AG04449 (cell line): ENCODE data around the gene POMGNT2.

Experiments
- CTCF ChIA-PET: fragments of 350-600 bp; formaldehyde crosslinking; extraction: SDS; loops from one replicate; lab custom pipeline; 2021; ENCODE audit warnings: antibody characterized with exemption; lab: Yijun Ruan, JAX
- POLR2A ChIA-PET: fragments of 400-600, 350-600 bp; formaldehyde crosslinking; extraction: SDS; loops from one replicate; lab custom pipeline; 2020; ENCODE audit warnings: antibody characterized with exemption, inconsistent platforms; lab: Yijun Ruan, JAX
- DNase-seq: peaks from one replicate; pipeline ENCODE4 v3.0.0-alpha.2; 2010; ENCODE audit warnings: low read depth, low spot score
- H3K4me3 ChIP-seq: 2 replicates; pipeline ENCODE4 v1.5.1; 2011; ENCODE audit warnings: low read depth, mild to moderate bottlenecking, control low read depth, low read length
- TF ChIP-seq, protein P1 (sequence below): IDR thresholded peaks from one replicate; pipeline ENCODE4 v1.5.1; 2011; ENCODE audit warnings: mild to moderate bottlenecking, moderate library complexity, low read length, control low read depth, inconsistent platforms; ENCODE audit not compliant: insufficient read depth; ENCODE audit errors: missing control alignments

The POMGNT2 gene

GRCh38 chr3:43106293-43106628, 382 bp upstream of the POMGNT2 start:
- no peak for DNase-seq
- H3K4me3 ChIP-seq: peak overlapping the region; percentile 75
- CTCF ChIA-PET: interaction anchor here (1.2 kb wide), 1 partner anchor 146 kb away, joined by 3 read pairs; no protein-coding TSS in a partner anchor
- TF ChIP-seq, protein P1, sequence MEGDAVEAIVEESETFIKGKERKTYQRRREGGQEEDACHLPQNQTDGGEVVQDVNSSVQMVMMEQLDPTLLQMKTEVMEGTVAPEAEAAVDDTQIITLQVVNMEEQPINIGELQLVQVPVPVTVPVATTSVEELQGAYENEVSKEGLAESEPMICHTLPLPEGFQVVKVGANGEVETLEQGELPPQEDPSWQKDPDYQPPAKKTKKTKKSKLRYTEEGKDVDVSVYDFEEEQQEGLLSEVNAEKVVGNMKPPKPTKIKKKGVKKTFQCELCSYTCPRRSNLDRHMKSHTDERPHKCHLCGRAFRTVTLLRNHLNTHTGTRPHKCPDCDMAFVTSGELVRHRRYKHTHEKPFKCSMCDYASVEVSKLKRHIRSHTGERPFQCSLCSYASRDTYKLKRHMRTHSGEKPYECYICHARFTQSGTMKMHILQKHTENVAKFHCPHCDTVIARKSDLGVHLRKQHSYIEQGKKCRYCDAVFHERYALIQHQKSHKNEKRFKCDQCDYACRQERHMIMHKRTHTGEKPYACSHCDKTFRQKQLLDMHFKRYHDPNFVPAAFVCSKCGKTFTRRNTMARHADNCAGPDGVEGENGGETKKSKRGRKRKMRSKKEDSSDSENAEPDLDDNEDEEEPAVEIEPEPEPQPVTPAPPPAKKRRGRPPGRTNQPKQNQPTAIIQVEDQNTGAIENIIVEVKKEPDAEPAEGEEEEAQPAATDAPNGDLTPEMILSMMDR: no peak
- POLR2A ChIA-PET: no interaction called here

GRCh38 chr3:43104660-43105595, 951 bp downstream of the POMGNT2 start:
- H3K4me3 ChIP-seq: peak overlapping the region; percentile 75
- DNase-seq: no peak
- CTCF ChIA-PET: interaction anchor here (0.7 to 1.2 kb wide), 3 partner anchors 51 to 145 kb away, joined by 3 read pairs; no protein-coding TSS in a partner anchor
- POLR2A ChIA-PET: no interaction called here
- TF ChIP-seq, protein P1: no peak

- TF ChIP-seq, protein P1: no peak
- POLR2A ChIA-PET: no interaction called here
- no peak for DNase-seq
- CTCF ChIA-PET: no interaction called here
- H3K4me3 ChIP-seq: no peak overlapping the region
Measured at GRCh38 chr3:43104039-43104438, 1.8 kb downstream of the POMGNT2 start.

- TF ChIP-seq, protein P1: no peak
- CTCF ChIA-PET: interaction anchor here (0.7 kb wide), 1 partner anchor 140 kb away, joined by 3 read pairs; no protein-coding TSS in a partner anchor
Measured at GRCh38 chr3:43102773-43103480, 3.0 kb downstream of the POMGNT2 start.

DNA sequence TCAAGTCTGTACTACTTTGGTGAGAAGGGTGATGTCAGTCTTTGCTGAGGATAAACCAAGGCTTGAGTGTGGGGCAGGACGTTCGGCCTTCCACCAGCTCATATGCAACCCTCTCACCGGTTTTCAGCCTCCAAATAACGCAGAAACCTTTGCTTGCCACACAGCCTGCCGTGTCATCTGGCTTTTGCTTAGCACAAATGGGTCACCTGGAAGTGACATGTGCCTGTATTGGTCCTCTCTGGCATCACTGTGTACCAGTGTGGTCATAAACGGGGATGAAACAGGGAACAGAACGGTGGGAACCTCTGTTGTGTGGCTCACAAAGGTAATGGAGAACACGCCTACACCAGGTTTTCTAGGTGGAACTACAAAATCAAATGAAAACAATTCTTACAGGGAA, 7.1 kb downstream of the POMGNT2 start:
- TF ChIP-seq, protein P1: no peak
- ChIA-PET CTCF (interaction anchor here (1.2 kb wide), 1 partner anchor 137 kb away, joined by 5 read pairs; no protein-coding TSS in a partner anchor), POLR2A (no interaction called here)
- no peak for DNase-seq
- no peak overlapping the region for H3K4me3 ChIP-seq

More at GRCh38 chr3:43102773-43103480, 3.0 kb downstream of the POMGNT2 start:
- no peak for DNase-seq
- H3K4me3 ChIP-seq: no peak overlapping the region
- POLR2A ChIA-PET: no interaction called here

- POLR2A ChIA-PET: no interaction called here
- TF ChIP-seq, protein P1: no peak
- no peak for DNase-seq
- CTCF ChIA-PET: interaction anchor here (1.2 kb wide), 1 partner anchor 136 kb away, joined by 5 read pairs; no protein-coding TSS in a partner anchor
- no peak overlapping the region for H3K4me3 ChIP-seq
Measured at GRCh38 chr3:43097400-43098080, 8.3 kb downstream of the POMGNT2 start.
